HCT116 (cell line): ENCODE data around the gene CRY2. TPM values are rescaled to one million over a fixed set of nuclear protein-coding genes. Genes with fewer than 3 reads are reported as not detected.

Experiments used
- ATAC-seq: fragments of 200-7000 bp; cut with Tn5 transposase; 2 replicates; pipeline ENCODE4 v1.9.1; 2020; ENCODE audit warnings: mild to moderate bottlenecking, moderate library complexity
- BruUV-seq: library from RNA; stranded (reverse); fragments of 400-500 nt; replicated peaks from 2 replicates; lab custom pipeline; 2021; lab: Mats Ljungman, UMichigan
- CTCF ChIA-PET: fragments of 300-600 bp; sonication (Branson Sonifier 250); formaldehyde crosslinking; loops from one replicate; lab custom pipeline; 2021; ENCODE audit warnings: antibody characterized with exemption; lab: Charles Lee
- POLR2A ChIA-PET: fragments of 300-600, 350-600 bp; sonication (Branson Sonifier 250); formaldehyde crosslinking; loops from one replicate; lab custom pipeline; 2021; ENCODE audit warnings: antibody characterized with exemption; lab: Charles Lee
- RAD21 ChIA-PET, 2 experiments: fragments of 300-600 bp; sonication (Branson Sonifier 250); formaldehyde crosslinking; loops; one replicate each; lab custom pipeline; 2023; ENCODE audit warnings: low total read pairs in 2 of 2; ENCODE audit not compliant: uncharacterized antibody in 2 of 2, unreplicated experiment in 2 of 2, low non-redundant PET in 1 of 2; lab: Charles Lee
- DNase-seq: peaks from one replicate; pipeline ENCODE4 v3.0.0-alpha.2; 2010; ENCODE audit warnings: low read depth, low spot score
- H2AFZ ChIP-seq: fragments of 200-600 bp; shearing (Covaris generic), sonication (generic); 2 replicates; pipeline ENCODE4 v1.6.1; 2017; ENCODE audit warnings: low read depth, mixed run types, mixed read lengths, antibody characterized with exemption, low read length; ENCODE audit not compliant: poor library complexity, severe bottlenecking
- H3K27ac ChIP-seq: 2 replicates; pipeline ENCODE4 v1.5.1; 2012; ENCODE audit warnings: low read depth, low read length
- H3K27me3 ChIP-seq: fragments of 200-600 bp; sonication (generic); 2 replicates; pipeline ENCODE4 v1.6.1; 2016; ENCODE audit warnings: mixed run types, low read length, mixed read lengths; ENCODE audit not compliant: insufficient read depth
- H3K36me3 ChIP-seq, 2 experiments: fragments of 200-500 bp in 1 of 2; fragments of 200-600 bp in 1 of 2; sonication (Bioruptor generic) in 1 of 2; sonication (generic) in 1 of 2; 2 replicates each; pipeline versions ENCODE4 v1.5.1 to v1.6.1; 2014 to 2016; ENCODE audit warnings: low read length in 2 of 2, inconsistent platforms in 1 of 2, mixed read lengths in 1 of 2, mixed run types in 1 of 2; ENCODE audit not compliant: insufficient read depth in 2 of 2, control insufficient read depth in 1 of 2
- H3K4me1 ChIP-seq, 2 experiments: fragments of 200-600 bp in 1 of 2; sonication (generic) in 1 of 2; 2 replicates each; pipeline versions ENCODE4 v1.5.1 to v1.6.1; 2012 to 2017; ENCODE audit warnings: low read length in 2 of 2, inconsistent platforms in 1 of 2, mild to moderate bottlenecking in 1 of 2, mixed read lengths in 1 of 2, mixed run types in 1 of 2, moderate library complexity in 1 of 2; ENCODE audit not compliant: insufficient read depth in 2 of 2, control insufficient read depth in 1 of 2
- H3K4me2 ChIP-seq: fragments of 200-600 bp; sonication (generic); 2 replicates; pipeline ENCODE4 v1.6.1; 2017; ENCODE audit warnings: mixed run types, low read length, mixed read lengths
- H3K4me3 ChIP-seq, 2 experiments: fragments of 200-600 bp in 1 of 2; sonication (generic) in 1 of 2; replicated peaks in 1 of 2; 2 replicates each; pipeline ENCODE4 v1.5.1; 2011 to 2016; ENCODE audit warnings: low read length in 2 of 2, control low read depth in 1 of 2, low read depth in 1 of 2, mild to moderate bottlenecking in 1 of 2, mixed read lengths in 1 of 2, mixed run types in 1 of 2
- H3K79me2 ChIP-seq: fragments of 200-600 bp; sonication (generic); 2 replicates; pipeline ENCODE4 v1.6.1; 2017; ENCODE audit warnings: mild to moderate bottlenecking, mixed run types, low read length, moderate library complexity, mixed read lengths; ENCODE audit not compliant: insufficient read depth
- H3K9ac ChIP-seq: fragments of 200-600 bp; sonication (generic); 2 replicates; pipeline ENCODE4 v1.6.1; 2016; ENCODE audit warnings: low read length, mixed read lengths
- H3K9me2 ChIP-seq: fragments of 200-600 bp; sonication (generic), shearing (Covaris generic); 2 replicates; pipeline ENCODE4 v1.6.1; 2017; ENCODE audit warnings: mixed run types, mild to moderate bottlenecking, moderate library complexity; ENCODE audit not compliant: insufficient read depth
- H3K9me3 ChIP-seq, 2 experiments: fragments of 200-500 bp in 1 of 2; fragments of 200-600 bp in 1 of 2; sonication (Bioruptor generic) in 1 of 2; sonication (generic) in 1 of 2; 2 replicates each; pipeline ENCODE4 v1.6.1; 2014 to 2017; ENCODE audit warnings: low read length in 2 of 2, mixed read lengths in 2 of 2, inconsistent platforms in 1 of 2, low read depth in 1 of 2, mild to moderate bottlenecking in 1 of 2, mixed run types in 1 of 2, moderate library complexity in 1 of 2; ENCODE audit not compliant: control insufficient read depth in 1 of 2, insufficient read depth in 1 of 2
- H4K20me1 ChIP-seq: fragments of 200-600 bp; sonication (generic), shearing (Covaris generic); 2 replicates; pipeline ENCODE4 v1.6.1; 2017; ENCODE audit warnings: mixed run types, mild to moderate bottlenecking, moderate library complexity; ENCODE audit not compliant: insufficient read depth
- ELF1 ChIP-seq: IDR thresholded peaks from 2 replicates; pipeline ENCODE4 v1.6.1; 2012; ENCODE audit warnings: low read depth, borderline replicate concordance
- EZH2phosphoT487 ChIP-seq: fragments of 200-600 bp; IDR thresholded peaks from 2 replicates; pipeline ENCODE4 v1.6.1; 2018; ENCODE audit warnings: antibody characterized with exemption, borderline replicate concordance
- FOSL1 ChIP-seq: IDR thresholded peaks from 2 replicates; pipeline ENCODE4 v1.6.1; 2012; ENCODE audit warnings: low read depth
- JUND ChIP-seq: IDR thresholded peaks from 2 replicates; pipeline ENCODE4 v1.6.1; 2012
- MAX ChIP-seq: IDR thresholded peaks from 2 replicates; pipeline ENCODE4 v1.6.1; 2012
- POLR2A ChIP-seq: IDR thresholded peaks from 2 replicates; pipeline ENCODE4 v1.7.0; 2011; ENCODE audit warnings: borderline replicate concordance; ENCODE audit not compliant: insufficient read depth, insufficient read length; ENCODE audit errors: extremely low read depth
- POLR2AphosphoS5 ChIP-seq: IDR thresholded peaks from 2 replicates; pipeline ENCODE4 v1.6.1; 2011; ENCODE audit warnings: mild to moderate bottlenecking, low read depth, low read length, moderate library complexity
- SIN3A ChIP-seq: IDR thresholded peaks from 2 replicates; pipeline ENCODE4 v1.6.1; 2012; ENCODE audit warnings: low read depth
- SP1 ChIP-seq: IDR thresholded peaks from 2 replicates; pipeline ENCODE4 v1.6.1; 2012; ENCODE audit warnings: low read depth
- SRF ChIP-seq: IDR thresholded peaks from 2 replicates; pipeline ENCODE4 v1.6.1; 2012; ENCODE audit warnings: low read depth
- YY1 ChIP-seq: IDR thresholded peaks from 2 replicates; pipeline ENCODE4 v1.6.1; 2011; ENCODE audit warnings: low read length, low read depth, moderate library complexity, mild to moderate bottlenecking; ENCODE audit not compliant: insufficient replicate concordance; ENCODE audit errors: extremely low read depth
- ZBTB33 ChIP-seq: IDR thresholded peaks from 2 replicates; pipeline ENCODE4 v1.6.1; 2011; ENCODE audit warnings: mild to moderate bottlenecking, low read length, moderate library complexity; ENCODE audit not compliant: insufficient replicate concordance; ENCODE audit errors: extremely low read depth
- ZFX ChIP-seq: fragments of 450-650 bp; IDR thresholded peaks from 2 replicates; pipeline ENCODE4 v1.6.1; 2017
- ZNF274 ChIP-seq: fragments of 200-500 bp; sonication (Bioruptor generic); IDR thresholded peaks from 2 replicates; pipeline ENCODE4 v1.6.1; 2014; ENCODE audit warnings: mild to moderate bottlenecking, low read depth, low read length, inconsistent platforms
- intact Hi-C: fragments of 100-400 bp; cut with micrococcal nuclease; formaldehyde crosslinking; loops from 2 replicates; pipeline ENCODE4 v1.10.0; 2022
- total RNA-seq: library from RNA; stranded (reverse); gene quantifications from one replicate; pipeline ENCODE4 v1.2.1, GENCODE V29; 2021; ENCODE audit not compliant: unreplicated experiment

Gene CRY2
- total RNA-seq, 1 experiment from 2014 or later = 18.0 TPM

- no peak overlapping the region for H3K4me3 ChIP-seq
- ATAC-seq (no peak), DNase-seq (no peak)
- H3K9me2 ChIP-seq = no peaks in the 10 kb centered on the region
- no TSS peak for BruUV-seq
- TF ChIP-seq ZBTB33 = no peak
- no peak for TF ChIP-seq ELF1
- intact Hi-C loops = no loop called here
- H3K9me3 ChIP-seq = no peaks in the 10 kb centered on the region
- ChIA-PET RAD21 (no interaction called here), CTCF (interaction anchor here (1.1 kb wide), 1 partner anchor 26 kb away, joined by 3 read pairs; no protein-coding TSS in a partner anchor), POLR2A (interaction anchor here (1.2 kb wide), 1 partner anchor 11 kb away, joined by 3 read pairs; no protein-coding TSS in a partner anchor)
- H3K4me2 ChIP-seq = no peak overlapping the region
- peaks cover 6% of the 10 kb centered on the region in 2 experiments; a peak in 3 of 4 replicates for H3K4me1 ChIP-seq
- no peak overlapping the region for H3K27ac ChIP-seq
- no peak overlapping the region for H3K9ac ChIP-seq
- no peak overlapping the region for H2AFZ ChIP-seq
- no peaks in the 10 kb centered on the region for H3K36me3 ChIP-seq
- no peaks in the 10 kb centered on the region for H3K27me3 ChIP-seq
- no peaks in the 10 kb centered on the region for H3K79me2 ChIP-seq
- H4K20me1 ChIP-seq = no peaks in the 10 kb centered on the region
Observed at GRCh38 chr11:45817191-45817590, 30.1 kb upstream of the CRY2 start.

GRCh38 chr11:45818961-45819605 is 28.2 kb upstream of the CRY2 start:
- ChIA-PET CTCF (no interaction called here), RAD21 (no interaction called here), POLR2A (no interaction called here)
- no TSS peak for BruUV-seq
- Histone ChIP-seq H3K9me2 (no peaks in the 10 kb centered on the region), H3K27ac (no peak overlapping the region), H3K36me3 (no peaks in the 10 kb centered on the region), H3K9me3 (no peaks in the 10 kb centered on the region), H3K27me3 (no peaks in the 10 kb centered on the region), H3K9ac (no peak overlapping the region), H3K4me2 (no peak overlapping the region), H3K4me3 (no peak overlapping the region), H3K79me2 (no peaks in the 10 kb centered on the region), H3K4me1 (peaks cover 6% of the 10 kb centered on the region in 2 experiments; a peak in 3 of 4 replicates), H4K20me1 (no peaks in the 10 kb centered on the region), H2AFZ (no peak overlapping the region)
- DNase-seq (no peak), ATAC-seq (no peak)
- intact Hi-C loops = no loop called here
- TF ChIP-seq EZH2phosphoT487 = no peak
- no peak for TF ChIP-seq YY1
- no peak for TF ChIP-seq SIN3A
- no peak for TF ChIP-seq FOSL1
- no peak for TF ChIP-seq ZNF274
- no peak for TF ChIP-seq SRF
- no peak for TF ChIP-seq JUND
- TF ChIP-seq SP1 = no peak
- TF ChIP-seq POLR2AphosphoS5 = no peak
- no peak for TF ChIP-seq ZBTB33
- no peak for TF ChIP-seq POLR2A
- TF ChIP-seq MAX = no peak
- TF ChIP-seq ZFX = no peak
